ENCODE data around the gene APBA2.

Gene APBA2

DNA sequence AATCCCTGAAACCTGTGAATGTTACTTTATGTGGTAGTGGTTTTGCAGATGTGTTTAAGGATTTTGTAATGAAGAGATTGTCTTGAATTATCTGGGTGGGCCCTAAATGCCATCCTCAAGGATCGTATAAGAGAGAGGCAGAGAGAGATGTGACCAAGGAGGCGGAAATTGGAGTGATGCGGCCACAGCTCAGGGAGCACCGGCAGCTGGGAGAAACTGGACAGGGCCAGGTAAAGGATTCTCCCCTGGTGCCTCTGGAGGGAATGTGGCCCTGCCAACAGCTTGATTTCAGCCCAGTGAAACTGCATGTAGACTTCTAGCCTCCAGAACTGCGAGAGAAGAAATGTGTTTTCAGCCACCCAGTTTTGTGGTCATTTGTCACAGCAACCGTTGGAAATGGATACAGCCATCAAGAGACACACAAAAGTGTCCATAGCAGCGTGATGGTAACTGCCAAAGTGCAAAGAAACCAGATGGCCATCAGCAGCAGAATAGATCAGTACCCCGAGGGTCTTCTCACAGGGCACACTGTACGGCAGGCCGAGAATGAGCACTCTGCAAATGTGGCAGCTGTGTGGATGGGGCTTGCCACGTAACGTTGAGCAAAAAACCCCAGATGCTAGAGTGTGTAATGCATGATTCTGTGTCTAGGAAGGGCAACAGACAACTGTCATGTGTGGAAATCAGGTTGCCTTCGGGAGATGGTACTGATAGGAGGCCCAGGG is 12.2 kb downstream of the APBA2 start:
- FAIRE-seq, result no peak

DNA sequence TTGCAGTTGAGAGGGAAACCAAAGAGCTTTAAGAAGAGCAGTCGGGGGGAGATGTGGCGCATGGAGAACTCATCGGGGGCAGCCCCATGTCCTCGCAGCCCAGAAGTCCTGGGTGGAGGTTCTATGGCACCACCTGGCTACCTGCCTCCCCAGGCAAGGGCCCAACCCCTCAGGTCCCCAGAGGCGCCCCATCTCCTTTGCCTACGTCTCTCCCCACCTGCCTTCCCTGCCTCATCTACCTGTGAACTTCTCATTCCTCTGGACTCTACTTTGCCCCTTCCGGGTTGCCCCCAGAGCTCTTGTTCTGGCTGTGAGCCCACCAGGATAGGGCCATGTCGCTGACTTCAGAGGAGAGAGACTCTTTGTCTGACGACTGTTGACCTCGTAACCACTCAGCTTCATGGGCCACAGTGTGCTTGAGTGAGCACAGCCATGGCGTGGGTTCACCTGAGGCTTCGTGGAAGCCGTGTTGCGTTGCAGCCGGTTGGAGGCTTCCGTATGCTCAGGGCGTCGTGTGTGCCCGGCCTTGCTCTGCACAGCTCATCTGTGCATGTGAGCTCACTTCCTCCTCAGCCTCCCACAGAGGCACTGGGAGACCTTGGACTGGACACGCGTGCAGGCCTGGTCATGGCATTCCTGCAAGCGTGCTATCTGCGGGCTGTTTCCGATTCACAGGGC is 13.4 kb downstream of the APBA2 start:
- no peak for FAIRE-seq

DNA sequence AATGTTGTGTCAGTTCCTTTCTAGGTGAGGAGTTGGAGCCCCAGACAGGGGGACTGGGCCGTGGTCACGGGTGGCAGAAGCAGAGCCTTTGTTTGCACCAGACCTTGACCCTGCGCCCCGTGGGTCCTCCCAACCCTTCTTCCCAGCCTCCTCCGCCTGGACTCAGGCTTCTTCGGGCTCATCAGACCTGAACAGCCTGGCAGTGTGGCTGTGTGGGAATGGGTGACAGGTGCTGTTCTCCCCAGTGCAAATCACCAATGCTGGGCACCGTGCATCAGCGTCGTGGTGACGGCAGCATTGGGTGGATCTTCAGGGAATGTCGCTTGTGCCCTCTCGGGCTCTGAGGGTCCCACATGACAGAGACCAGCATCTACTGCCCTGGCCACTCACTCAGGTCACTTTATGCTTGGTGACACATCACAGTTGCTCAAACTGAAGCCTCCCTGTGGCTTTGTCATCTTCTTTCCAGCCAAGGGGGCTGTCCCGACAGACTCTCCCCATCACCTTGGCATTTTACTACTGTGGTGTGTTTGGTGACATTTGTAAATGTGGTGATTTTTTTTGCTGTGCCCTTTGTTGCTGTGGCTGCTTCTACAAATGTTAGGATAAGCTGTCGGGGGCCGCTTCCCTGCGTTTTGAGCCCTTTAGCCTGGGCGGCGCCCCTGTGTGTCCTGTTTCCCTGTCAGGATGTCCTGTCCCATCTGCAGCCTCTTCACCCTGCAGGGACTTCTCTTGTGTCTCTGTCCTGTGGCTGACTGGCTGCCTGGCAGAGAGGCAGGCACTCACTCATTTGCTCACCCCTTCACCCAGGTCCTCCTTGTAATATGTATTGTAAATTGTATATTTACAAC is 14.5 kb downstream of the APBA2 start:
- no peak for FAIRE-seq

DNA sequence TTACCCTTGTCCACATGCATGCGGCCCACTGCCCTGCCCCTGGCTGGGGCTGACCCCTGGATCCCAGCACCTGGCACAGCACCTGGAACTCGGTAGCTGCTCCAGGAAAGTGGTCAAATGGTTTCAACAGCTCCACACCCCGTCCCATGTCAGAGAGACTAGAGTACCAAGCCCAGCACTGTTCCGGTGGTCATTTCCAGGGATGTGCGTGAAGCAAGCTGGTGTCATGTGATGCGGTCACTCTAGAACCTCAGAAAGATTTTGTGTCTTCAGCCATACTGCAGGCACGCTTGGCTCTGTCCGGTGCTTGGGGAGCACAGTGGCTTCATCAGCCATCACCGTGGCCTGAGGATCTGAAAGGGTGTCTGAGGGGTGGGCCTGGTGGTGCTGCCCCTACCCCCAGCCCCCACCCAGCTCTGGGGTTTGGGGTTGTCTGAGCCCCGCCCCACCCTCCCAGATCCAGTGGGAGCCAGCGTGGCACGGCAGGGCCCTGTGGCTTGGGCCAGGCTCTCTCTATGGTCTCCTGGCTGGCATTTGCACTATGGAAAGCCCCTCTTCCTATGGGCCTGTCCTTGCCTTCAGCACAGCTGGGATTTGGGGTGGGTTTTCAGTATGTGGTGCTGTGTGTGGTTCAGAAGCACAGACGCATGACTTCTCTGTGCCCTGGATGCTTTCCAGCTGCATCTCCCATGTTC is 15.3 kb downstream of the APBA2 start:
- no peak for FAIRE-seq

DNA sequence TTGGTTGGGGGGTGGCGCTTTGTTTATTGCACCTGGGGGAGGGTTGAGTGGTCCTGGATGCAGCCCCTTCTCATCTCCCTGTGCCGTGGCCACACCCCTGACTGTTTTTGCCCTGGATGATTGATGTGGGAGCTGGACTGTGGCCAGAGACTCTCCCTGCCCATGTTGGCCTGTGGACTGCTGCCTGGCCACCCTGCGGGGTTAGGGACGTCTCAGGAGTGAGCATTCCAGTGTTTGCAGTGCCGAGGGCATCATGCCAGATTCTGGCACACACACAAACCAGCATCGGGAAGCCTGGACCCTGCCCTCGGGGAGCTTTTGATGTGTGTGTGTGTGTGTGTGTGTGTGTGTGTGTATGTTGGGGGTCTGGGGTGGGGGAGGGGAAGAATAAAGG is 15.8 kb downstream of the APBA2 start:
- no peak for FAIRE-seq

DNA sequence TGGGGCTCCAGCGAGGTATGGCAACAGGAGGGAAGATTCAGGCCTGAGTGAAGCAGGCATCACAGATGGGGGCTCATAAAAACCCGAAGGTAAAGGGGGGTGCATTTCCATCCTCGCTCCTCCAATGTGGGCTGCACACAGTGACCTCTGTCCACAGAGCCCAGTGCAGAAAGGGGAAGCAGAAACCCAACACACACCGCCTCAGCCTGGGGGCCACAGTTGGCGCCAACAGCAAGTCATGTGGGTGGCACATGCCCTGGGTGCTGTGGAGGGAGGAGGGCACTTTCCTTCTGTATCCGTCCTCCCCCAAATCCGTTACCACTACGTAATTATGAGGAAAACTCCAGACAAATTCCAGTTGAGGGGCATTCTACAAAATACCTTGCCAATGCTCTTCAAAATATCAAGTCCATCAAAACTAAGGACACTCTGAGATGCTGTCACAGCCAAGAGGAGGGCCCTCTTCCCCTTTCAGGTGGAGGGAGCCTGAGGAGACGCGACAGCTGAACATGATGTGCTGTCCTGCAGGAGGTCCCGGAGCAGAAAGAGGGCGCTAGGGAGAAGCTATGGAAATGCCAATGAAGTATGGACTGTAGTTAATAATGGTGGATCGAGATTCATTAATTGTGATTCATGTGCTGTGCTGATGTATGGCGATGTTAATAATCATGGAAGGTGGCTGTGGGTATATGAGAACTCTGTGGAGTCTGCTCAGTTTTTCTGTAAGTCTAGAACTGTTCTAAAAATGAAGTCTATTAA is 16.4 kb downstream of the APBA2 start:
- FAIRE-seq, result no peak

DNA sequence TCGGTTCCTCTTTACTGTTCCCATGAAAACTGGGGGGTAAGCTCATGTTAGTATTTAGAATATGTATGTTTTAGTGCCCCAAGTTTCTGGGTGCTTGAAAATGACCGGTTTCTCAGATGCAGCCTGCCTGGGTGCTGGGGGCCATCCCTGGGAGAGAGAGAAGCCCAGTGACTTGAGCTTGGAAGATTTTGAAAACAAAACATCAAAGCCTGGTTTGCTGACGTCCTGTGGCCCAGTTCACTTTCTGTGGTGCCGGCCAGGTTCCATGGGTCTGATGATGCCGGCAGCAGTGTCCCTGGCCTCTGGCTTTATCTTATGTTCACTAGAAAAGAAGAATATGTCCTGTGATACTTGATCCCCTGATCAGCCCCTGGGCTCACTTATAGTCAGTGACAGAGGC is 17.1 kb downstream of the APBA2 start:
- FAIRE-seq, result no peak

DNA sequence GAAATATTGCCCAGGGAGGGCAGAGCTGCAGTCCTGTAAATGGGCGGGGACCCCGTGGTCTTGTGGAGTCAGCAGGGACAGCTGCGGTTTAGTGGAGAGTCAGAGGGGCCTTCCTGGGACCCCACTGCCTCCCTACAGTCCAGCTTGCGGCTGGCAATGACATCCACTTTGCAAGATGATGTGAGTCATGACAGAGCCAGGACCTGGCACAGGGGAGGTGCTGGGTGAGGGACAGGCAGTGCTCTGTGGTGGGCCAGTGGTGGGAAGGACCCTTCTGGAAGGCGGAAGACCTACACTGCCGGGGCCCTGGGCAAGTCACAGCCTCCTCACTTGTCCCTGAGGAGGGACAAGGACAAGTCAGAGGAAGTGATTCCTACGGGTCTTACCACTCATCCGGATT is 17.8 kb downstream of the APBA2 start:
- FAIRE-seq, result no peak

DNA sequence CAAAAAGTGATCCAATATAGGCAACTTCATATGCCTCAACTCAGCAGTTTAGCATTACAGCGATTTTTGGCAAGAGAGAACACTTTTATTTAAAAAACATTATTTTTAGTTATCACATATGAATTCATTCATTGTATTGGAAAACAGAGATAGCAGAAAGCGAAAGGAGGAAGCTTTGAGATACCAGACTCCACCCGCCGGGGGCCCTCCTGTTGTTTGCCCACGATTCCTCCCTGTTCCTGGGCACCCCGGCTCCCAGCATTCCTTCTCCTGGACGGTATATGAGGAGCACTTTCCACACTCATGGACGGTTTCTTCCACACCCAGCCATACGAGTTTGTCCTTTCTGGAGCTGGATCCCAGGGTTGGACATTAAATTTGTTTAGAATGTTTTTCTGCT is 18.2 kb downstream of the APBA2 start:
- FAIRE-seq, result no peak

DNA sequence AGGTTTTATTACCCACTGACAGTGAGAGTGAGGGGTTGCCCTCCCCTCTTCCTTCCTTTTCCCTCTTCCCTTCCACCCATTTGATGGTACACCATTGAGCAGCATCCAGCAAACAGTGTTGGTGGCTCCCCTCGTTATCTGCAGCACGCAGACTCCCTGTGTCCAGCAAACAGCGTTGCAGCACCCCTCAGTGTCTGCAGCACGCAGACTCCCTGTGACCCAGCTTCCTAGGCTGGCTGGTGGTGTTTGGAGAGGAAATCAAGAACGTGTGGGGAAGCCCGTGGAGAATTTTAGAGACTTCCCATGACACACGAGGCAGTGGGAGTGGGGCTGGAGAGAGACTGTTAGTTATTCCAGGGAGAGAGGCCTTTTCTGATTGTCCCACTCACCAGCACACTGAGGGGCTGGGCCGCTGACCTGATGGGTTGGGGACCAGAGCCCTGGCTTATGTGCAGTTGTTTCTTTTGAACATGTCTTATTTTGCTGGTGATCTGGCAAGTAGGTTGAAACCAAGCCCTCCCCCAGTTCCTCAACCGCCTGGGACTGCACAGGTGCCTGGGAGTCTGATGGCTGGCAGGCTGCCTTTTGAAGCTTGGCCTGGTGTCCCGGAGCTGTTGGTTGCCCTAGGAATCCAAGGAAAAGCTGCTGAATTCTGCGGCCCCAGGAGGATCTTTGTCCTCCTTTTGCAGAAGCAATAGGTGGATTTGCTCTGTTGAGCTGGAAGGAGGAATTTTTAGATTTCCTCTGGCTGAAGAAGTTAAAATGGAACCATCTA is 19.0 kb downstream of the APBA2 start:
- FAIRE-seq, result no peak

DNA sequence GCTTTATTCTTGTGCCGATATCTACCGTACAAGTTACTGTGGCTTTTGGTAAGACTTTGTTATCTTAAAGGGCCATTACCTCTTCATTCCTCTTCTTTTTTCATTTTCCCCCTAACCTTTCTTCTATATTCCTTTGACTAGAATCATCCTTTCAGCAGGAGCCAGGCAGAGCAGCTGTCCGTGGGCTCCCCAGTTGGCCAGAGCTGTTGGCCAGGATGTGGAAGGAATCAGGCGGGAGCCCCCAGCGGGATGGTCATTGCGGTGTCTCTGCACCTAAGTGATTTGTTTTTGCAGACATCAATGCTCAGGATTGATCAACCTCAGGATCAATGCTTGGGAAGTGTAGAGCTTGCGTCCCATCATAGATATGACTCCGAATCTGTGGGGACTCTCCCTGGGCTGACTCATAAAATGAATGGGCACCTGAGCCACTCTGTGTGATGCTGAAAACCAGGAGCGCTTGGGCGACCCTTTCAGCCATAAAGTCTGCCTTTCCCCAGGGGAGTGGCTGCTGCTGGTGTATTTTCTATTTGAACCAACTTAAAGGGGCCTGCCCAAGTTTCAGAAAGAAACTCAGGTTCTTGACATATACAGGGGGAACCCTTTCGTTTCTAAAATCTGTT is 21.7 kb downstream of the APBA2 start:
- FAIRE-seq, result no peak

DNA sequence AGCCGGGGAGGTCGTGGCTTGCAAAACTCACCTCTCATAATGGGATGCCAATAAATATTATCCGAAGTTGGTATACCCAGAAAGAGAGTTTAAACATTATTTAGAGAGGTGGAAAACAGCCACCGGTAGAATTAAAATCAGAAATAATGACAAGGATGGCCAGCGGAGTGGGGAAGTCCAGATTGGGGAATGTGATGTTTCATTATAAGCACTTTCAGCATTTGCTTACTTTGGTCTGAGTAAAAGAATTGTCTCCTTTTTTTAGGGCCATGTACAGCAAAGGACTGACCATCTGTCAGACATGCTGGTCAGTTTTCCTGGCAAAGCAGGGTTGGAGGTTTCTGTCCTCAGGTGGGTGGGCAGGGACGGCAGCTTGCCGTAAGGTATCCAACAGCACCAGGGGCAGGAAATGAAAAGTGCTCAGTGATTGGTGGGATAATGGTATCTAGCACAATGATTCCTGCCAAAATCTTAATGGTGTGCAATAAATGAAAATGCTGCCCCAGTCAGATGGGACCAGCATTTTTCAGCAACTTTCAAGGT is 24.3 kb downstream of the APBA2 start:
- no peak for FAIRE-seq

DNA sequence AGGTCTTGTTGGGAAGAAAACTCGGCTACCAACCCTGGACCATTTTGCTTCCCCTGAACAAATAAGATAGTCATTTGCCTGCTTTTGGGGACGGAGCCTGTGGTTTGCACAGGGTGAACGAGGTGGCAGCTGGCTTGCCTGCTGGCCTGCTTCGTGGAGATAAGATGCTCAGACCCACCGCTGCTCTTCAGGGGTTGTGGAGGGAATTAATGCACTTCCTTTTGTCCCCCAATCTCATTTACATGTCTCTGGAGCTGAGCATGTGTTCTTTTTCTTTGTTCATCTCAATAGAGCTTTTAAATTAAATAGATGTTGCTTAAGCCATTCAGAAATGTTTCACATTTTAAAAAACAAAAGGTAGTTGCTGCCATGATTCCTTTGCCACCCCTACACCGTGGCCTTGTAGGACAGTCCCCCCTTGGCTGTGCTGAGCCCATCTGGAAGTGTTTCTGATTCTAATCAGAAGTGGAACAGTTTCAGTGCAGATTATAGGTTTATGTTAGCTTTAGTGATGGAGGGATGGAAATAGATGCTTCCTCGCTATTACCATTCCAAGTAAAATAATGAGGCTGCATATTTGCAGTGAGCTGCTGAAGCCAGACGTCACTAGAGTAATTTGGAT is 25.6 kb downstream of the APBA2 start:
- no peak for FAIRE-seq

DNA sequence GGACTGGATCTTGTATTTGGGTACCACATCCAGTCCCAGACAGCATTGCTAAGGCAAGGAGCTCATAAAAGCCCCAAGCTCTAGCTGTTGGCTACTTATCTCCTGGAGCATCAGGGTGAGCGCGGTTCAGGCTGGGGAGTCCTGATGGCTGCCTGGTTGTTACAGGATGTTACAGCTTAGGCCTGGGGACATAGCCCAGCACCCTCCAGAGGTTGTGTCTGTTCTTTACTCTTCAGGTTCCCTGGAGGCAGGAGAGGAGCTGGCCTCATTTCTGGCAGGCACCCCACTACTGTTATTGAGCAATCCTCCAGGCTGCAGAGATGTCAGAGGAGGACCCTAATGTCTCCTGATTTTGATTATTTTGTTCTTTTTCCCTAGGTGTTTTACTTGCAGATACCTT is 26.6 kb downstream of the APBA2 start:
- no peak for FAIRE-seq

DNA sequence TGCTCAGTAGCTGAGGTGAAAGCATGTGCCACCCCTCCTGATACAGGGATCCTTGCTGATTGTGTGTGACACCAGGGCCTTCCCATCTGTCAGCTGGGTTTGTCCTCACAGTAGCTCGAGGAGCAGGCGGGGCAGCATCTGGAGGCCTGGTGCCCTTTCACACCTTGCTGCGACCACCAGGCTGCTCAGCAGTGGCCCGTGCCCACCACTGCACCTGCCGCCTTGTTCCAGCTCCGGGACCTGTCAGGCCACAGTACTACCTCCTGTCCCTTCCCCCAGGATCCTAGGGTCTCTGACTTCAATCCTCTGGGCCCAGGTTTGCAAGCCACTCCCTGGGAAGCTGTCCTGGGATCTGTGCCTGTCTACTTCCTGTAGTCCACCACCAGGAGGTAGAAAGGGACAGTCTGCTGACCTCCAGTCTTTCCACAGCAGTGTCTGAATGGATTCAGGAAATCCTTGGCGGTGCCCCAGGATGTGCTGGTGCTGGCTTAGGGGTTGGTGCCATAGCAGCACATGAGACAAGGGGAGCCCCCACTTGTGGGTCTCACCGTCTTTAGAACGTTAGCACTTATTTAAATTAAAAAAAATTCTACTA is 27.5 kb downstream of the APBA2 start:
- no peak for FAIRE-seq

DNA sequence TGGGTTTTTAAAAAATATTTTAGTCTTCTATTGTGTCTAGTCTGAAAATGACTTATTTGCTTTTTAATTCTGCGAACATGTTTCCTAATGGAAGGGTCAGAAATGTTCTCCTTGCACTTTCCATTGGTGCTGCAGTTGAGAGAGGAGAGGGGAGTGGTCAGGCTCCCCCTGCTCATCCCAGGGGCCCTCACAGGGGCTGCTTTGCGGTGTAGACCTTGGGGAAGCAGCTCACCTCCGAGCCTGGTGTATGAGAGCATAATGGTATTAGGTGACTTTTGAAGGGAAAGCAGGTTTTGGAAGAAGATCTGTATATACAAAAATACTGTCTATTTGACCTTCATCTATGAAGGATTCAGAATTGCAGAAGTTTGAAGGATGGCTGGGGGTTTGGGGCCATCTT is 28.3 kb downstream of the APBA2 start:
- FAIRE-seq, result no peak

DNA sequence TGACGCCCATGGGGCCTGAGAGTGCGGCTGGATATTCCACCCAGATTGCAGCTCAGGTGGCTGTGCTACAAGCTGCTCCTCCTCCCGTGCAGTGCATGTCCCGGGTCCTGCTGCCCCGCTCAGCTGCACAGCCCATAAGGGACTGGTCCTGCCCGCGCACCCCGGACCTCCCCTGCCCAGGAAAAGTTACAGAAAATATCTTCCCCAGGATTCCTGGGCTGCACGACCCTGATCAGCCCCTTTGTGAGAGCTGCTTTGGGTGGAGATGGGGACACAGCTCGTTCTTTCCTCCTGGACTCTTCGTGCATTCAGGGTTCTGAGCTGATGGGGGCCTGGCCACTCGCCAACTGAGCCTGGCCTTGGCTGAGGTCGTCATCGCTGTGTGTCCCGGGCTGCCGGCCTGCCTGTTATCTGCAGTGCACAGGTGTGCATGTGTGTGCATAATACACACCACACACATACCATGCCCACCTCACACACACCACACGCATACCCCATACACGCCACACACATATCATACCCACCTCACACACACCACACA is 28.8 kb downstream of the APBA2 start:
- no peak for FAIRE-seq

DNA sequence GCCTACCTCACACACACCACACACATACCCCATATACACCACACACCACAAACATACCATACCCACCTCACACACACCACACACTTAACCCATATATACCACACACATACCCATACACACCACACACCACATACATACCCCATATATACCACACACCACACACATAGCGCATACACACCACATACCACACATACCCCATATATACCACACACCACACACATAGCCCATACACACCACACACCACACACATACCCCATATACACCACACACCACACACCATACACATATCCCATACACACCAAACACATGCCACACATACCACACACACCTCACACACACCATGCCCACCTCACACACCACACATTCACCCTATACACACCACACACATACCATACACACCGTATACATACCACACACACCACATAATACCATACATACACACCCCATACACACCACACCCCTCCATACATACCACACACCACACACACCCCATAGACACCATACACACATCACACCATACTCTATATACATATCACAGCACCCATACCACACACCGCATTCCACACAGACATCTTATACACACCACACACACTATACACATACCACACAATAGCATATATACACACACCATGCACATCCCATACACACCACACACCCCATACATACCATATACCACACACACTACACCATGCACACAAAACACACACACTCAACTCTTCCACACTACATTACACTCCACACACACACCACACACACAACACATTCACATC is 29.5 kb downstream of the APBA2 start:
- no peak for FAIRE-seq

DNA sequence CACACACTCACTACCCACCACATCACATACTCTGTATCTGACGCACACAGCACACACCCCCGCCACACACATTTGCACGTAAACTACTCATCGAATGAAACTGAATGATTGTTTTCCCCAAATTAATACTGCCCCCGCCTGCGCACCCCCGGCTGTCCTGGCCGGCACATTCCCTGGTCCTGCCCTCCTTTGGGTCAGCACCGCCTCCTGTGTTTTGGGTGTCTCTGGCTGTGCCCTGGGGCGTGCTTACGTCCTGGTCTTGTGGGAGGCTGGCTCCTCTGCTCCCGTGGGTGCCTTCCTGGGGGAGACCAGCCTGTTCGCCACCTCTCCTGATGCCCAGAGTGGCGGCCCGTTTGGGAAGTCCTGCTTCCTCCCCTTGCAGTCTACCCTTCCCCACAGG is 30.2 kb downstream of the APBA2 start:
- FAIRE-seq, result no peak

Data from colon (tissue), 2 donors.